ENCODE results near the gene ZNF784. TPM values are rescaled to one million over a fixed set of nuclear protein-coding genes. Genes with fewer than 3 reads are reported as not detected.
A peak's percentile ranks its signal among the peaks of the same experiment; 100 is the strongest.

The ZNF784 gene
- total and polyA plus RNA-seq, 9 of the 15 experiments (the other 6 are each of a cell fraction or from before 2014, with no cell fraction given) = 0.14 to 6.1 (median 2.1) TPM

DNA sequence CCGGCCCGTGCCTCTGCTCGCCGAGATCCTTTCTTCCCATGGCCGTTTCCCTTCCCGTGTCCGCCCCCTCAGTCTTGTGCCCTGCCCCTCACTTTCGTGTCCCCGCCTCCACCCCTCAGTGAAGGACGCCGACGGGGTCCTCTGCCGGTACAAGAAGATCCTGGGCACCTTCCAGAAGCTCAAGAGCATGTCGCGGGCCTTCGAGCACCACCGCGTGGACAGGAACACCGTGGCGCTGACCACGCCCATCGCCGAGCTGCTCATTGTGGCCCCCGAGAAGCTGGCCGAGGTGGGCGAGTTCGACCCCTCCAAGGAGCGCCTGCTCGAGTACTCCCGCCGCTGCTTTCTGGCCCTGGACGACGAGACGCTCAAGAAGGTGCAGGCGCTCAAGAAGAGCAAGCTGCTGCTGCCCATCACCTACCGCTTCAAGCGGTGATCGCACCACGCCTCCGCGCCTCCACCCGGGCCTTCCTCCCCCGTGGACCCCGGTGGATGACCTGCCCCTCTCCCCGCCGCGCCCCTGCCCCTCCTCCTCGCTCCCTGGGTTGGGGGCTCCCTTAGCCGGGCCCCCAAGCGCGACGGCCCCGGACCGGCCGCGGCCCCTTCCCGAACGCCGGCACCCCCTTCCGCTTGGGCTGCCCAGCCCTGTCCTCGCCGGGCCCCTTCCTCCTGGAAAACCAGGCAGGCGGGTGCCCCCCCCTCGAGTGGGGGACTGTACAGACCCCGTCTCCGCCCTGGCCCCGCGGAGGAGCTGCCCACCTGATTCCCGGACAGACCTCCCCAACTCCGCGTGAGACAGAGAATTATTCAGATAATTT is 28.2 kb upstream of the ZNF784 start (continued):
- TF ChIP-seq, protein P1, sequence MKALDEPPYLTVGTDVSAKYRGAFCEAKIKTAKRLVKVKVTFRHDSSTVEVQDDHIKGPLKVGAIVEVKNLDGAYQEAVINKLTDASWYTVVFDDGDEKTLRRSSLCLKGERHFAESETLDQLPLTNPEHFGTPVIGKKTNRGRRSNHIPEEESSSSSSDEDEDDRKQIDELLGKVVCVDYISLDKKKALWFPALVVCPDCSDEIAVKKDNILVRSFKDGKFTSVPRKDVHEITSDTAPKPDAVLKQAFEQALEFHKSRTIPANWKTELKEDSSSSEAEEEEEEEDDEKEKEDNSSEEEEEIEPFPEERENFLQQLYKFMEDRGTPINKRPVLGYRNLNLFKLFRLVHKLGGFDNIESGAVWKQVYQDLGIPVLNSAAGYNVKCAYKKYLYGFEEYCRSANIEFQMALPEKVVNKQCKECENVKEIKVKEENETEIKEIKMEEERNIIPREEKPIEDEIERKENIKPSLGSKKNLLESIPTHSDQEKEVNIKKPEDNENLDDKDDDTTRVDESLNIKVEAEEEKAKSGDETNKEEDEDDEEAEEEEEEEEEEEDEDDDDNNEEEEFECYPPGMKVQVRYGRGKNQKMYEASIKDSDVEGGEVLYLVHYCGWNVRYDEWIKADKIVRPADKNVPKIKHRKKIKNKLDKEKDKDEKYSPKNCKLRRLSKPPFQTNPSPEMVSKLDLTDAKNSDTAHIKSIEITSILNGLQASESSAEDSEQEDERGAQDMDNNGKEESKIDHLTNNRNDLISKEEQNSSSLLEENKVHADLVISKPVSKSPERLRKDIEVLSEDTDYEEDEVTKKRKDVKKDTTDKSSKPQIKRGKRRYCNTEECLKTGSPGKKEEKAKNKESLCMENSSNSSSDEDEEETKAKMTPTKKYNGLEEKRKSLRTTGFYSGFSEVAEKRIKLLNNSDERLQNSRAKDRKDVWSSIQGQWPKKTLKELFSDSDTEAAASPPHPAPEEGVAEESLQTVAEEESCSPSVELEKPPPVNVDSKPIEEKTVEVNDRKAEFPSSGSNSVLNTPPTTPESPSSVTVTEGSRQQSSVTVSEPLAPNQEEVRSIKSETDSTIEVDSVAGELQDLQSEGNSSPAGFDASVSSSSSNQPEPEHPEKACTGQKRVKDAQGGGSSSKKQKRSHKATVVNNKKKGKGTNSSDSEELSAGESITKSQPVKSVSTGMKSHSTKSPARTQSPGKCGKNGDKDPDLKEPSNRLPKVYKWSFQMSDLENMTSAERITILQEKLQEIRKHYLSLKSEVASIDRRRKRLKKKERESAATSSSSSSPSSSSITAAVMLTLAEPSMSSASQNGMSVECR (CRISPR knock-in tag; IDR thresholded peaks at IDR 0.05) = 0 out of 2 replicates have a peak, but pooled peaks have one; percentile 20

DNA sequence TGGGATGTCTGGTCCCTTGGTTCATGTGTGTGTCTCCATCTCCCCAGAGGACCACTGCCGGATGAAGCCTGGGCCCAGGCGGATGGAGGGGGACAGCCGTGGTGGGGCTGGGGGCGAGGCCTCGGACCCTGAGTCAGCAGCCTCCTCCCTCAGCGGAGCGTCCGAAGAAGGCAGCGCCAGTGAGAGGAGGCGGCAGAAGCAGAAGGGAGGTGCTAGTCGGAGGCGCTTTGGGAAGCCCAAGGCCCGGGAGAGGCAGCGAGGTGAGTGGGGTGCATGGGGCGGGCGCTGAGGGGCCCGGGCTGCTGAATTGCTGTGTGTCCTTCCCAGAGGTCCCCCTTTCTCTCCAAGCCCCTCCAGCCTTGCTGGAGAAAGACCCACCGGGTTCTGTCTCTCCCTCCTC is 26.9 kb upstream of the ZNF784 start:
- Histone ChIP-seq H4K20me1 (replicated peaks; ENCODE audit: control insufficient read depth, insufficient read depth, low read length) (peaks cover 6% of the 10 kb centered on the region; the same call in 1 of the 2 replicates), H2AFZ (ENCODE audit: low read depth, low read length) (no peak overlapping the region), H3K79me2 (ENCODE audit: control insufficient read depth, insufficient read depth, low read length) (peaks cover 44% of the 10 kb centered on the region), H3K36me3 (ENCODE audit: control insufficient read depth, insufficient read depth, low read length) (peaks cover 40% of the 10 kb centered on the region), H3K9me1 (ENCODE audit: control insufficient read depth, insufficient read depth, low read length) (no peaks in the 10 kb centered on the region), H3K9me3 (replicated peaks; ENCODE audit: control insufficient read depth, insufficient read depth, low read depth, low read length) (no peaks in the 10 kb centered on the region), H3K9ac (ENCODE audit: insufficient read depth in 1 of 2, low read depth in 2 of 2, low read length in 2 of 2) (no peak overlapping the region), H3K4me1 (replicated peaks in 1 of 2; ENCODE audit: control insufficient read depth in 2 of 2, insufficient read depth in 2 of 2, low read length in 2 of 2) (peaks cover 14 to 74% of the 10 kb centered on the region in 2 experiments; a peak in 4 of 5 replicates), H3K27me3 (ENCODE audit: control insufficient read depth in 2 of 2, insufficient read depth in 2 of 2, low read length in 2 of 2) (no peaks in the 10 kb centered on the region), H3K4me3 (no peak overlapping the region), H3K27ac (ENCODE audit: extremely low read depth, low read depth, low read length) (no peak overlapping the region), H3K4me2 (ENCODE audit: insufficient read depth, low read length) (no peak overlapping the region)
- intact Hi-C loops (cut with micrococcal nuclease) (no loop called here), in situ Hi-C loops (cut with MboI) (no loop called here)
- ChIA-PET POLR2A (no interaction called here), CTCF (ENCODE audit: low intra/inter-chr PET ratio) (no interaction called here)
- no TSS peak for BruUV-seq (replicated peaks)
- FAIRE-seq (no peak), DNase-seq (ENCODE audit: extremely low read depth in 1 of 4, low spot score in 3 of 4) (no peak), ATAC-seq (no peak)
- 83% methylated on average over 2 of the region's 18 CpGs for WGBS (ENCODE audit: insufficient coverage, low coverage, missing lambda C conversion rate)
- TF ChIP-seq, protein P2, sequence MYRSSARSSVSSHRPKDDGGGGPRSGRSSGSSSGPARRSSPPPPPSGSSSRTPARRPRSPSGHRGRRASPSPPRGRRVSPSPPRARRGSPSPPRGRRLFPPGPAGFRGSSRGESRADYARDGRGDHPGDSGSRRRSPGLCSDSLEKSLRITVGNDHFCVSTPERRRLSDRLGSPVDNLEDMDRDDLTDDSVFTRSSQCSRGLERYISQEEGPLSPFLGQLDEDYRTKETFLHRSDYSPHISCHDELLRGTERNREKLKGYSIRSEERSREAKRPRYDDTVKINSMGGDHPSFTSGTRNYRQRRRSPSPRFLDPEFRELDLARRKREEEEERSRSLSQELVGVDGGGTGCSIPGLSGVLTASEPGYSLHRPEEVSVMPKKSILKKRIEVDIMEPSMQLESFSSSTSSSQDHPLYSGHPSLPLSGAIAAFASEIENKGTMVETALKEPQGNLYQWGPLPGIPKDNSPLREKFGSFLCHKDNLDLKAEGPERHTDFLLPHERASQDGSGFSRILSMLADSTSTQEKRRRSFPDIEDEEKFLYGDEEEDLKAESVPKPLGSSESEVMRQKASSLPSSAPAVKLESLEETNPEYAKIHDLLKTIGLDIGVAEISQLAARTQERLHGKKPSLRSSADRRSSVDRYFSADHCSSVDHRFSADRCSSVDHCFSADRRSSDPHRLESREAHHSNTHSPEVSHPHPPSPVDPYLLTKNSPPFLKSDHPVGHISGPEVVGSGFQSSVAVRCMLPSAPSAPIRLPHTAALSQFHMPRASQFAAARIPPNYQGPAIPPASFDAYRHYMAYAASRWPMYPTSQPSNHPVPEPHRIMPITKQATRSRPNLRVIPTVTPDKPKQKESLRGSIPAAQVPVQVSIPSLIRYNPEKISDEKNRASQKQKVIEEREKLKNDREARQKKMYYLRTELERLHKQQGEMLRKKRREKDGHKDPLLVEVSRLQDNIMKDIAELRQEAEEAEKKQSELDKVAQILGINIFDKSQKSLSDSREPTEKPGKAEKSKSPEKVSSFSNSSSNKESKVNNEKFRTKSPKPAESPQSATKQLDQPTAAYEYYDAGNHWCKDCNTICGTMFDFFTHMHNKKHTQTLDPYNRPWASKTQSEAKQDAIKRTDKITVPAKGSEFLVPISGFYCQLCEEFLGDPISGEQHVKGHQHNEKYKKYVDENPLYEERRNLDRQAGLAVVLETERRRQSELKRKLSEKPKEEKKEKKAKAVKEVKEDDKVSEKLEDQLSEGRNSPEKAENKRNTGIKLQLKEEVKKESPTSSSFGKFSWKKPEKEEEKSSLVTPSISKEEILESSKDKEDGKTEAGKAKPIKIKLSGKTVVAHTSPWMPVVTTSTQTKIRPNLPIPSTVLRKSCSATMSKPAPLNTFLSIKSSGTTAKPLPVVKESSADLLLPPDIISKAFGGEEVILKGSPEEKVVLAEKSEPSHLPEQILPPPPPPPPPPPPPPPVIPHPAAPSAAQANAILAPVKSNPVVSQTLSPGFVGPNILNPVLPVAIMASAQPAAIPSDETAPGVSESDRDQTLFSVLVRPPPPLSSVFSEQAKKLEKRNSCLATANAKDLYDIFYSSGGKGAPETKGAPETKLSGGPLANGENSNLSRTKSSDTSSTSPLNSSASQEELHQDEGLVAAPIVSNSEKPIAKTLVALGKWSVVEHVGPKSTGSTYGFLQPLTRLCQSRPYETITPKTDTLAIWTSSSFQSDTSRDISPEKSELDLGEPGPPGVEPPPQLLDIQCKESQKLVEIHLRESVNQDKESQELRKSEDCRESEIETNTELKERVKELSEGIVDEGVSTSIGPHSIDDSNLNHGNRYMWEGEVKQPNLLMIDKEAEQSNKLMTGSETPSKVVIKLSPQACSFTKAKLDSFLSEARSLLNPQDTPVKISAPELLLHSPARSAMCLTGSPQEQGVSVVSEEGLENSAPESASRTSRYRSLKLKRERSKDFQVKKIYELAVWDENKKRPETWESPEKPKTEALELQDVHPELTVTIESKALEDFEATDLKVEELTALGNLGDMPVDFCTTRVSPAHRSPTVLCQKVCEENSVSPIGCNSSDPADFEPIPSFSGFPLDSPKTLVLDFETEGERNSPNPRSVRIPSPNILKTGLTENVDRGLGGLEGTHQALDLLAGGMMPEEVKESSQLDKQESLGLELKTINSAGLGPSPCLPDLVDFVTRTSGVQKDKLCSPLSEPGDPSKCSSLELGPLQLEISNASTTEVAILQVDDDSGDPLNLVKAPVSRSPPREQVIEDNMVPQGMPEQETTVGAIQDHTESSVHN (IDR thresholded peaks at IDR 0.05; ENCODE audit: borderline replicate concordance in 1 of 2, low read depth in 1 of 2) = no peak
- TF ChIP-seq CBX5 (IDR thresholded peaks at IDR 0.05; ENCODE audit: borderline replicate concordance, low read depth) = no peak
- no peak for TF ChIP-seq STAT5A (IDR thresholded peaks at IDR 0.05; ENCODE audit: borderline replicate concordance, low read length)
- no peak for TF ChIP-seq ZNF408 (CRISPR knock-in tag; IDR thresholded peaks at IDR 0.05; ENCODE audit: low read depth)
- TF ChIP-seq ZBTB1 (CRISPR knock-in tag; IDR thresholded peaks at IDR 0.05; ENCODE audit: borderline replicate concordance, low read depth) = no peak

Measured in K562 (cell line).